GM21447 (cell line): ENCODE results near the gene CHAF1A.
A peak's percentile ranks its signal among the peaks of the same experiment; 100 is the strongest.

Experiments
- ATAC-seq: cut with Tn5 transposase; IDR thresholded peaks from one replicate; pipeline ENCODE4 v1.9.1; 2021; ENCODE audit not compliant: unreplicated experiment

The CHAF1A gene, protein sequence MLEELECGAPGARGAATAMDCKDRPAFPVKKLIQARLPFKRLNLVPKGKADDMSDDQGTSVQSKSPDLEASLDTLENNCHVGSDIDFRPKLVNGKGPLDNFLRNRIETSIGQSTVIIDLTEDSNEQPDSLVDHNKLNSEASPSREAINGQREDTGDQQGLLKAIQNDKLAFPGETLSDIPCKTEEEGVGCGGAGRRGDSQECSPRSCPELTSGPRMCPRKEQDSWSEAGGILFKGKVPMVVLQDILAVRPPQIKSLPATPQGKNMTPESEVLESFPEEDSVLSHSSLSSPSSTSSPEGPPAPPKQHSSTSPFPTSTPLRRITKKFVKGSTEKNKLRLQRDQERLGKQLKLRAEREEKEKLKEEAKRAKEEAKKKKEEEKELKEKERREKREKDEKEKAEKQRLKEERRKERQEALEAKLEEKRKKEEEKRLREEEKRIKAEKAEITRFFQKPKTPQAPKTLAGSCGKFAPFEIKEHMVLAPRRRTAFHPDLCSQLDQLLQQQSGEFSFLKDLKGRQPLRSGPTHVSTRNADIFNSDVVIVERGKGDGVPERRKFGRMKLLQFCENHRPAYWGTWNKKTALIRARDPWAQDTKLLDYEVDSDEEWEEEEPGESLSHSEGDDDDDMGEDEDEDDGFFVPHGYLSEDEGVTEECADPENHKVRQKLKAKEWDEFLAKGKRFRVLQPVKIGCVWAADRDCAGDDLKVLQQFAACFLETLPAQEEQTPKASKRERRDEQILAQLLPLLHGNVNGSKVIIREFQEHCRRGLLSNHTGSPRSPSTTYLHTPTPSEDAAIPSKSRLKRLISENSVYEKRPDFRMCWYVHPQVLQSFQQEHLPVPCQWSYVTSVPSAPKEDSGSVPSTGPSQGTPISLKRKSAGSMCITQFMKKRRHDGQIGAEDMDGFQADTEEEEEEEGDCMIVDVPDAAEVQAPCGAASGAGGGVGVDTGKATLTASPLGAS

DNA sequence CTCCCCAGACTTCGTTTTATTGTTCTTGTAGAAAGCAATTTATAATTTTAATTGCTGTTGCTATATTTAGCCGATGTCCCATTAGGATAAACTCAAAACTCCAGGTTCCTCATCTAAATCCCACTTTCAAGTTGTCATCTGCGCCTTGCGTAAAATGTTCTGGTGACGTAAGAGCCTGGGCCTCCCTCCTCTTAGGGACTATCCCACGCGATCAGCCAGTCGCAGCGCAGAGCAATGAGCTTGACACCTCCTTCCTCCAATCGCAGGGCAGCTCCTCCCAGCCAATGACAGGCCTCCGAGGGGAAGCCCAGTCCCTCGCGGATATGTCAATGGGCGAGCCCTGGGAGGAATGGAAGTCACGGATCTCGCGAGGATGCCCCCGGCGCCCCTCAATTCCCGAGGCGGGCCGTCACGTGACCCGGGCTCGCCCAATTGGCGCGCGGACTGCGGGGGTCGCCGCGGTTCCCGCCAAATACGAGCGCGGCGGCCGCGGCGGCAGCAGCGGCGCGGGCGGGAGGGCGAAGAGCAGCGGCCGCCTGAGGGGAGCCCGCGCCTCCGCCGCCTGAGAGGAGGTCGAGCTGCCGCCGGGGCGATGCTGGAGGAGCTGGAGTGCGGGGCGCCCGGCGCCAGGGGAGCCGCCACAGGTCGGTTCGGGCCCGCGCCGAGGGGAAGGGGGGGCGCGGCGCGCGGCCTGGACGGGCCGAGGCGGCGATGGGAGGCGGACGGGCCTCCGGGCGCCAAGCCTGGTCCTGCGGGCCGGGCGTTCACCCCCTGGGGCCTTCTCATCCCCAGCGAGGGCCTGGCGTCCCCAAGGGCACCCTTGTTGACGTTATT is at the start of gene CHAF1A:
Gene CHAF1A, plus strand, starts transcription at position 470 of the 834 bp plus-strand sequence. Its CDS starts 123 bp downstream, at position 593.
- ATAC-seq = peak; percentile 81

DNA sequence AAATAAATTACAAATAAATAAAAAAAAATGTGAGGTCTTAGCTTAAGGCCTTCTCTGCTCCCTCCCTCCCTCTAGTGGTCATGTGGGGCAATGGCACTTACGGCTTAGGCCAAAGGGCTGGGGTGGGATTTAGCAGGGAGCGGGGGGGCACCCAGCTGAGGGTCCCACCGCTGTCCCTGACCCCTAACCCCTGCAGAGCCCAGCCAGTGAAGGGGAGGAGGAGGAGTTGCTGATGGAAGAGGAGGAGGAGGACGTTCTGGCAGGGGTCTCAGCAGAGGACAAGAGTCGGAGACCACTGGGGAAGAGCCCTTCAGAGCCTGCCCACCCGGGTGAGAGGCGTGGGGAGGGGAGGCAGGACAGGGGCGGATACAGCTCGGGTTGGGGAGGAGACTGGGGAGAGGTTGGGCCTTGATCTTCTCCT is 49.7 kb upstream of the CHAF1A start:
- ATAC-seq = no peak

DNA sequence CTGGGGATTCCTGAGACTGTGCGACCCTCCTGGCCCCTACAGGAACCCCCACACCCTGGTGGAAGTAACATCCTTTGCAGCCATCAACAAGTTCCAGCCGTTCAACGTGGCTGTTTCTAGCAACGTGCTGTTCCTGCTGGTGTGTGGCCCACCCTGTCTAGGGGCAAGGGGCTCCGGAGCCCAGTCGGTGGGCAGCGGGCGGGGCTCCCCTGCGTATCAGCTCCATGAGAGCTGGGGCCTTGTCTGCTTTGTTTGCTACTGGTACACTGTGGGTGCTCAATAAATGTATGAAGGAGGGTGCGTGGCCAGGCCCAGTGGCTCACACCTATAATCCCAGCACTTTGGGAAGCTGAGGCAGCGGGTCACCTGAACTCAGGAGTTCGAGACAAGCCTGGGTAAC is 48.2 kb upstream of the CHAF1A start:
- ATAC-seq = no peak

DNA sequence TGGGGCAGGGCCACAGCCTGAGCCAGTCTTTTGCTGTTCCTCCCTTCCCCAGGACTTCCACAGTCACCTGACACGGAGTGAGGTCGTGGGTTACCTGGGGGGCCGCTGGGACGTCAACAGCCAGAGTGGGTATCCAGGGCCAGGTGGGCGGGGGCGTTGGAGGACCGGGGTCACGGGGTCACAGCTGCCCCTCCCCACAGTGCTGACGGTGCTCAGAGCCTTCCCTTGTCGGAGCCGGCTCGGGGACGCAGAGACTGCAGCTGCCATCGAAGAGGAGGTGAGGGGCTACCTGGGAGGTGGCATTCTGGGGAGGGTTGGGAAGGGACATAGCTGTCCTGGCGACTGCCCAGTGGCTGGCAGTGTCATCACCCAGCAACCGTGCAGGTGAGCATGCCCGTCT is 47.5 kb upstream of the CHAF1A start:
- no peak for ATAC-seq

DNA sequence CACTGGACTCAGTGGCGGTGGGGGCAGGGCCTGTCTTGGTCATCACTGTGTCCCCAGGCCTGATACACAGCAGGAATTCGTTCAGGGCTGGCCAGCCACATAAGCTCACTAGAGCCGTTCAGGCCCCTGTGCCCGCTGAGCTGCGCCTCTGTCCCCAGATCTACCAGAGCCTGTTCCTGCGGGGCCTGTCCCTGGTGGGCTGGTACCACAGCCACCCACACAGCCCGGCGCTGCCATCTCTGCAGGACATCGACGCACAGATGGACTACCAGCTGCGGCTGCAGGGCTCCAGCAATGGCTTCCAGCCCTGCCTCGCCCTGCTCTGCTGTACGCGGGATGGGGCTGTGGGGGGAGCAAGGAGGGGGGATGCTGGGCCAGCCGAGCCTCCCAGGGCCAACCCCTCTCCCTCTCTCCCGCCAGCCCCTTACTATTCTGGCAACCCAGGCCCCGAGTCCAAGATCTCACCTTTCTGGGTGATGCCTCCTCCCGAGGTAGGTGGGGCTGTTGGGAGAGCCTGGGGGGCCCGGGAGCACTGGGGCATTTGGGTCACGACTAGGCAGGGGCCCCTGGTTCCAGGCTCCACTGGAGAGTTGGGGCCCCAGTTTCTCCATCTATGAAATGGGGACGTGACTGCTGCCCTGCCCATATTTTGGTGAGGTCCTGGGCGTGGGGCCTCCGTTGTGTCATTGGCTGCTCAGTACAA is 45.2 kb upstream of the CHAF1A start:
- no peak for ATAC-seq

DNA sequence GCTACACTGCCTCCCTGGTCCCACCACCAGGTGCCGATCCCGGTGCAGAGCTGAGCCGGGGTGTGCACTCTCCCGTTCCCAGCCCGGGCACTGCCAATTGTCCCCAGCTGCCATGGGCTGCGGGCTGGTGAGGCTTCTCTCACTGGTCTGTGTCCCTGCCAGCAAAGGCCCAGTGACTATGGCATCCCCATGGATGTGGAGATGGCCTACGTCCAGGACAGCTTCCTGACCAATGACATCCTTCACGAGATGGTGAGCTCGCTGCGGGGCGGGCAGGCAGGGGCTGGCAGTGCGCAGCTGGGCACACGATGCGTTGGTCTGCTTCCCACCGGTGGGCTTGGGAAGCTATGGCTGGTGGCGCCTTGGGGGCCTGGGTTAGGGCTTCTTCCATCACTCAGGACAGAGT is 44.5 kb upstream of the CHAF1A start:
- ATAC-seq = no peak

DNA sequence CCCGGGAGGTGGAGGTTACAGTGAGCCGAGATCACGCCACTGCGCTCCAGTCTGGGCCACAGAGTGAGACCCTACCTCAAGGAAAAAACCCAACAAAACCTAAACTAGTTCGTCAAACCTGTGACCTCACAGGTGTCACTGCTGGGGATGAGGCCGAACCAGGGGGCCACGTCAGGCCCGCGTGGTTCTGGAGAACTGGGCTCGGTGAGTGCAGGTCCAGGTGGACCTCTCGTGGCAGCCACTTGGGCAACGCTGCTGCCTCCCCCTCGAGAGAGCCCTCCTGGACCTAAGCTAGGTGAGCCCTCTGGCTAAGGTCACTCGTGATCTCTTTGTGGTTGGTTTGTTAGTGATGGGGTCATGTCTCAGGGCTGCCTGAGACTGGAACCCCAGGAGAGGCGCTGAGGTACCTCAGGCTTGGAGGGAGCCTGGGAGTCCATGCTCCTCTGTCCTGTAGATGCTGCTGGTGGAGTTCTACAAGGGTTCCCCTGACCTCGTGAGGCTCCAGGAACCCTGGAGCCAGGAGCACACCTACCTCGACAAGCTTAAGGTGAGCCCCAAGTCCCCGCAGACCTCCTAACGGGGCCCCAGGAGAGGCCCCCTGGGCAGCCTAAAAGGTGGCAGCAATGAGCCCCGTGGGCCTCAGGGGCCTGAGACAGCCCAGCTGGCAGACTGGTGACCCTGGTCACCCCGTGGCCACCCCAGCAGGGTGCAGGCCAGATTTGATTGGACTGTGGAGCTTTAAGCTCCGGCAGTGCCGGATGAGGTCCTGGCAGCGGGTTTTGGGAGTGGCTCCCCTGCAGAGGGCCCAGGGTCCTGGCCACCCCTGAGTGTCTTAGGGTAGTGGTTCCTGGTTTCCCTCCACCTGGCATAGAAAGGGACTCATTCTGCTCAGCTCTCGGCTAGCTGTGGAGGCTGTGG is 43.5 kb upstream of the CHAF1A start:
- no peak for ATAC-seq

DNA sequence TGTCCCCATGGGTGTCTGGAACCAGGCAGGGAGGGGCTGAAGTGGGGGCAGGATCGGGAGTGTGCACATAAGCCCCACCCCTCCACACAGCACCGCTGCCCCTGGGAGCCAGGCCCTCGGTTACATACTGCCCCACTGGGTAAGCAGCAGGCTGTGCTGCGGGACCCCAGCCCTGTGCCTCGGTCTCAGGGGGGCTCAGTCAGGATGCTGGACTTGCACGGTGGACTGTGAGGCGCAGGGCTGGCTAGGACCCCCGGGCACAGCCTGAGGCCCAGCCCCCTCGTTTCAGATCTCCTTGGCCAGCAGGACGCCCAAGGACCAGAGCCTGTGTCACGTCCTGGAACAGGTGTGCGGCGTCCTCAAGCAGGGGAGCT is 42.8 kb upstream of the CHAF1A start:
- ATAC-seq = no peak

DNA sequence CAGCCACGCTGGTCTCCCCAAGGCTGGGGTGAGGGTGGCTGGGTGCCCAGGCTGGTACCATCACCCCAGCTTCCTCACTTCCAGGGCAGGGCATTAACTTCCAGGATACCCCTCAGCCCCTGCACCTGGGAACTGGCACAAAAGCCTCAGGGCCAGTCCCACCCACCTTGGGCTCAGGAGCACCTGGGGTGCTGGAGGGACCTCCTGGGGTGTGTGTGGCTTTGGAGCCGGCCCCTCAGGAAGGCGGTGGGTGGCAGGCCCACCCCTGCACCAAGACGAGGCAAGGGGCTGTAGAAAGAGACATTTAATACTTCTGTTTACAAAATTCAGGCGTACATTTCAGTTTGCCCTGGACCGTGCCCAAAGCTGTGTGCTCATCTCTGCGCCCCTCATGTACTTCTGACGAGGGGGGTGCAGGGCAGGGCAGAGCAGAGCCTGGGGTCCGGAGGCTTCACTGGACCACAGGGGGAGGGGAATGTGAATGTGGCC is 42.3 kb upstream of the CHAF1A start:
- ATAC-seq = no peak

DNA sequence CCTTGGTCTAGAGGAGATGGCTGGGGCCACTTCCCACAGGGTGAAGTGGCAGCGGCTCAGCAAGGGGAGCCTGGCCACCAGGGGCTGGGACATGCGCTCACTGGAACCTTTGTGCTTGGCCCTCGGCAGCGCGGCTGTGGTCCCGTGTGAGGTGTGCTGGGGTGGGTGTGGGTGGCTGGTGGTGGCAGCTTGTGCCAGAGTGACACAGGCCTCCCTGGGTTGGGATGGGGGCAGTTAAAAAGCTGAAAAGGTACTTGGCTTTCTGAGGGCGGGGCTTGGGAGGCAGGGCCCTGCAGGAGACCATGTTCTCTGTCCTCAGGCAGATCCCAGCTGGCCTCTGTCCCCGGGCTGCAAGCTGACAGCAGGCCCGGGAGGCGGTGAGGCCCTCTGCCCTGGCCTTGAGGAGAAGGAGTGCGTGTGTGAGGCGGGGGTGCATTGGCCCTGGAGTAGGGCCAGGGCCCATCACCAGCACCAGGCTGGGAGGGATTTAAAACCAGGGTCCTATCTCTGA is 41.7 kb upstream of the CHAF1A start:
- ATAC-seq = no peak

DNA sequence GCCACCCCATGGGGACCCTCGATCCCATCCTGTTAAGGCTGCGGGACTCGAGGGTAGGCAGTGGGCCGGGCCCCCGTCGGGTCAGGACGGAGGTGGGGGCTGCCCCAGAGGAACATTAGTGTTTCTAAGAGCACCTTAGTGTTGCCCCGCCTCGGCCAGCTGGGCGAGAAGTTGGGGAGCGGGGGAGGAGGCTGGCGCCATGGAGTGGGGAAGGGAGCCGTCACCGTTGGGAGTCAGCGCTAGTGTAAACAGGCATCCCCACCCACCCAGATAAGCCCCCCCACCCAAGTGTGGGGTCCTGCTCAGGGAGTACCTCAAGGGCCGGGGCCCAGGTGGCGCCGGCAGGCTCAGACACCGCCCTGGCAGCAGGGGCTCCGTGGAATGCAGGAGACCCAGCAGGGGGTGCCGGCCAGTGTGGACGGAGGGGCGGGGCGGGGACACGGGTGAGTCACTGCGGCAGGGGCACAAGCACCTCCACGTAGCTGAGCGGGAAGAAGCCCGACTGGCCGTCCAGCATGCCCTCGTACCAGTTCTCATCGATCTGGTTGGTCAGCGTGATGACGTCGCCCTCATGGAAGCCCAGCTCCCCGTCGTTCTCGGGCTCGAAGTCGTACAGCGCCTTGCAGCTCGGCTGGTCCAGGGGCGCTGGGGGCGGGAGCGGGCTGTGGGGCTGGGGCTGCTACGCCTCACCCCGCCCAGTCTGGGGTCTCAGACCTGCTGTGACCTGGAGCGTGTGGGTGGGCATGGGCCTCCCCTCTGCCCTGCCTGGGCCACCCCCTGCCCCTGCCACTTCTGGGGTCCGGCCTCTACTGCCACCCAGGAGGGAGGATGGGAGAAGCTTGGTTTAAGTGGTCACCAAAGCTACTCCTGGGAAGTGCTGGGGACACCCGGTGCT is 41.0 kb upstream of the CHAF1A start:
- no peak for ATAC-seq

DNA sequence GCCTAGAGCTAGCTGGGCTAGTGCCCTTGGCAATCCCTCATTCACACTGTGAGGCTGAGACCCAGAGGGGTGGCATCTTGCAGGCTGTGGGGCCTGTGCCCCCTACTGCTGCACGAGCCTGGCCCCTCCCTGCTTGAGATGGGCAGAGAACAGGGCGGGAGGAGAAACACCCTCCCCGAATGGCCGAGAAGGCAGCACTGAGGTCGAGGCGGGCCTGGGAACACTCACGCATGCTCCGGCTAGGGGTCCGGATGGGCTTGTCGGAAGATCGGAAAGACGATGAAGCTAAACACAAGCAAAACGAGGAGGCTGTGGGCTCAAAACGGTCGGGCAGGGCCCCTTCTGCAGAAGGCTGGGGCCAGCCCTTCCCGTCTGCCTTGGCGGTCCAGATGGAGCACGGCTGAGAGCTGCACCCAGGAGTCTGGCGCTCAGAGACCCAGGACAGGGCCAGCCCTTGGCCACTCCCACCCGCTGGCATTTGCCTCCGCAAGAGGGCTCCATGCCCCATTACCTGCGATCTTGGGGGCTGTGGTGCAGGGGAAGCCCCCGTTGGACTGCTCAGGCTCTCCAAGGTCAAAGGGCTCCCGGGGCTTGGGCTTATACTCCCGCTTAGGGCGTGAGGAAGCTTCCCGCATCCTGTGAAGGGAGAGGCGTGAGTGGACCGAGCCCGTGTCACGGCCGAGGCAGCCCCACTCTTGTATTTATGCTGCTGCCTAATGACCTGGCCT is 40.2 kb upstream of the CHAF1A start:
- ATAC-seq = no peak

DNA sequence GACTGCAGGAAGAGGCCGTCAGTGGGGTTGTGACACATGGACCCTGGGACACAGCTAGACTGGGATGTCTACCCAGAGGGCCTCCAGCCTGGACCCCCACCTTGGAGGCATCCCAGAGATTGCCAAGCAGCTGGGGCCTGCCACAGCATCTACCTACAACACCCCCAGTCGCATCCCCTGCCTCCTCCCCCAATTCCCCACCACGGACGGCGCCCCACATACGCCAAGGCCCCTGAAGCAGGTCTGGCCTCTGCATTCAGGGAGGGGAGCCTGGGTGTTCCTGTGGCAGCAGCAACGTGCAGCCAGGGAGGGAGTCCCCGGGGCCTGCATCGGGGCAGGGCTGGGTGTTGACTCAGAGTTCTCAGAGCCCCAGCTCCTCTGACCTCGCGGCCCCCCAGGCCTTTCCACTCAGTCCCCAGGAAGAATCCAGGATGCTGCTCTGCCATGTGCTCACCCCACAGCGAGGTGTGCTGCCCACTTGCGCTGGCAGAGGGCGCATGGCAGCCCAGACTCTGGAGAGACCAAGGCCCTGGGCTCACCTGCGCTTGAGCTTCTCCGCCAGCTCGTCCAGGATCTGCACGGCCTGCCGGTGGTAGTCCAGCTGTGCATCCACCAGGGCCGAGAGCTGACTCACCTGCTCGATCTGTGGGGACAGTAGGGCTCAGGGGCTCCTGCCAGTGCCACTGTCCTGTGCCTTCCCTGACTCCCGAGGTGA is 39.5 kb upstream of the CHAF1A start:
- no peak for ATAC-seq

DNA sequence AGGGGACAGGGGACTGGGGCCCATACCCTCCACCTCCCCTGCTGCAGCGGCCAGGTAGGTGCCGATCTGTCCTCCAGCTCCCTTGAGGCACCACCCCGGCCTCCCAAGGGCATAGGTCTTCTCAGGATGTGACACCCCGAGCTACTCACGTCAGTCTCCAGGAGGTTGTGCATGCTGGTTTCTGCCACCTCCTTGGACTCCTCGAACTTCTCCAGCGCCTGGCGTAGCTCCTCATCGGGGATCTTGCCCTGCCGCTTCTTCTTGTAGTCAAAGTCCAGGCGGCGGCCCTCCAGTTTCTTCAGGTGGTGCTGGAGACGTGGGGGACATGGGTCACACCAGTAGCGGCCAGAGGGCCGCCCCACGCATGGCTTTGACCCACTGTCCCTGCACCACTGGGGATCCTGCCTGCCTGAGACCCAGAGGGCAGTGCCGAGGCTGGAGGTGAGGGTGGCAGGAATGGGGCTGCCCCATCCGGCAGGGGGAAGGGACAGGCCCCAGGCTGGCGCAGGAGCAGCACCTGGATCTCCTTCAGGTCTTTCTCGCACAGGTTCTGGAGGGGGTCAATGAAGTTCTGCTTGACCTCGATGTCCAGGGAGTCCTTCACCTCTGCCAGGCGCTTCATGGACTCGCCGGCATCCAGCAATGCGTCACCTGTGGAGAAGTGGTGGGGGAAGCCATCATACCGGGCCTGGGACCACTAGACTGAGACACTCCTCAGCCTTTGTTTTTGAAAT is 38.7 kb upstream of the CHAF1A start:
- no peak for ATAC-seq

DNA sequence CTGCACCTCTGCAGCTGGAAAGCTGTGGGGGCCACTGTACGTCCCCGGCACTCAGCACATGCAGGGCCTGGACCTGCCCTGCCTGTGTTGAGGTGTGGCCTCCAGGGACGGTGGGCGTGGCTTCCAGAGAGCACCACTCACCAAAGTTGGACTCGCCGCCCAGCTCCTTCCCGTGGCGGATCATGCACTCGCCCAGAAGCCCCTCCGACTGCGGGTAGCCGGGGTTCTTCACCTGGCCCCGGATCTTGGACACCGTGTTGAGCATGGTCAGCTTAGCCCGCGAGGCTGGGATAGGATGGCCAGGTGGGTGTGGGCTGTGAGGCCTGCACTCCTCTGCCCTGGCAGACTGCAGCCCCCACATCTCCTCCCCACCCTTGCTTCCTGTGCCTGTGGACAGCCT is 37.1 kb upstream of the CHAF1A start:
- ATAC-seq = no peak
